ENCODE data around the gene SERPINA5. TPM values are rescaled to one million over a fixed set of nuclear protein-coding genes. Genes with fewer than 3 reads are reported as not detected.

The SERPINA5 gene
- polyA plus RNA-seq, 2 of the 4 experiments (the other 2 are of a cell fraction): 0.74 to 0.78 TPM

DNA sequence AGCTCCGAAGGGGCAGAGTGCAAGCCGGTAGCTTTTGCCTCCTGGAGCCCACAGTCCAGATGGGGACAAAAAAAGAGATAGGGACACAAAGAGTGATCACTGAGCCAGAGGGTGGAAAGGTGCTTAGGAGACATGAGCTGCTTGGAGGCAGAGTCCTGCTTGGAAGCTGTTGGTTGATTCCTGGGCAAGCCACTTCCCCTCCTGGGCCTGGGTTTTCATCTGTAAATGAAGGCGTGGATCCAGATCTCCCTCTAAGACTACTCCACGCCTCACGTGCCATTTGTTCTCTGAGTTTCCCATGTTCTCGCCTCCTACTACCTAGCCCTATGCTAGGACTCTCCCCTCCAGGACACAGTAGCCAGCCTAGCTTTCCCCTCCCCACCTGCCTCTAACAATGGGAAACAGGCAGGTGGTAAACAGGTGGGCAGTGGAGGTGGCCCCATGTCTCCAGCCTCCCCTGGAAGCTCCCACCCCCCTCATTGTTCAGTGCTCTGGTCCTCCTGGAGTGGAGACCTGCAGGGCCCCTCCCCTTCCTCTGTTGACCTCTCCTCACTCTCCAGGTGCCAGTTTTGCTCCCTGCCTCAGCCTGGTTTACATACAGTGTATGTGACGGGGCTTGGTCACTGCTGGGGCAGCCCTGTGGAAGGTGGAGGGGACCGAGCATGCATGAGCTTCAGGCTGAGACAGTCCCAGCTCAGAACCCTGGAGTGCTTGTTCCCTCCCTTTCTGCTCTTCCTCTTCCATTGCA, 34.8 kb downstream of the SERPINA5 start:
- CTCF ChIA-PET: interaction anchor here (0.6 to 2.2 kb wide), 6 partner anchors 11 to 74 kb away, joined by 3 to 11 read pairs (median 3); no protein-coding TSS in a partner anchor

DNA sequence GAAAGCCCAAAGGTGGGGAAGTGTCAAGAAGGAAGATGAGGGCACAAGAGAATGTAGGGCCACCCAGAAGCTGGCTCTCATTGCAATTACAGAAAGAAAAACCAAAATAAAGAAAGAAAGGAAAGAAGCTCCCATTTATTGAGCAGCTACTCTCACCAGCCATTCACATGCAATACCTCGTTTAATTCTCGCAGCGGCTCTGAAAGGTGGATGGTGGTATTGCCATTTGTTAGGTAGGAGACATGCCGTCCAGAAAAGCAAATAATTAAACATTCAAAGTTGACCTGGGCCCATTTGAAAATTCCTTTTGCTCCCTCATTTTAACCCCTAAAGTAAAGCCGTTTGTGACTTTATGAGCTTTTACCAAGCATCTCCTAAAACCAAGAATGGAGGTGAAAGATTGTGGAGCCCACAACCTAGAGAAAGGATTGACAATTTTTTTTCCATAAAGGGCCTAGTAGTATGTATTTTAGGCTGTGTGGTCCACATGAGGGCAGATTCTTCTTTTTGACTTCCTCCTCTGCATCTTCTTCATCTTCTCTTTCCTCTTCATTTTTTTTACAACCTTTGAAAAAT, 36.2 kb downstream of the SERPINA5 start:
- POLR2A ChIA-PET: no interaction called here
- CTCF ChIA-PET: interaction anchor here (0.6 to 2.2 kb wide), 4 partner anchors 15 to 1288 kb away, joined by 3 to 11 read pairs (median 4); partner anchors contain the start of gene IFI27L2
- Histone ChIP-seq H3K9me3 (peaks cover 45% of the 10 kb centered on the region), H3K4me1 (peaks cover 8% of the 10 kb centered on the region), H3K4me2 (no peak overlapping the region), H3K27ac (no peak overlapping the region), H3K4me3 (no peak overlapping the region)
- FAIRE-seq (no peak), ATAC-seq (no peak), DNase-seq (ENCODE audit: low read depth in 1 of 2, low spot score in 1 of 2) (no peak)
- 34% methylated on average over 5 of the region's 5 CpGs for WGBS (ENCODE audit: missing lambda C conversion rate)
- no peak for TF ChIP-seq HOXB13 (CRISPR knock-in tag; IDR thresholded peaks at IDR 0.05; ENCODE audit: low read depth)
- no peak for TF ChIP-seq TFCP2L1 (CRISPR knock-in tag; IDR thresholded peaks at IDR 0.05)
- TF ChIP-seq, protein P1, sequence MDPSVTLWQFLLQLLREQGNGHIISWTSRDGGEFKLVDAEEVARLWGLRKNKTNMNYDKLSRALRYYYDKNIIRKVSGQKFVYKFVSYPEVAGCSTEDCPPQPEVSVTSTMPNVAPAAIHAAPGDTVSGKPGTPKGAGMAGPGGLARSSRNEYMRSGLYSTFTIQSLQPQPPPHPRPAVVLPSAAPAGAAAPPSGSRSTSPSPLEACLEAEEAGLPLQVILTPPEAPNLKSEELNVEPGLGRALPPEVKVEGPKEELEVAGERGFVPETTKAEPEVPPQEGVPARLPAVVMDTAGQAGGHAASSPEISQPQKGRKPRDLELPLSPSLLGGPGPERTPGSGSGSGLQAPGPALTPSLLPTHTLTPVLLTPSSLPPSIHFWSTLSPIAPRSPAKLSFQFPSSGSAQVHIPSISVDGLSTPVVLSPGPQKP (IDR thresholded peaks at IDR 0.05; ENCODE audit: low read depth, low read length): no peak
- TF ChIP-seq BHLHE40 (IDR thresholded peaks at IDR 0.05; ENCODE audit: low read depth, low read length): no peak
- TF ChIP-seq HEYL (CRISPR knock-in tag; IDR thresholded peaks at IDR 0.05): no peak
- no peak for TF ChIP-seq HOXA7 (CRISPR knock-in tag; IDR thresholded peaks at IDR 0.05)
- no peak for TF ChIP-seq HOXB5 (CRISPR knock-in tag; IDR thresholded peaks at IDR 0.05)
- TF ChIP-seq ZSCAN20 (CRISPR knock-in tag; IDR thresholded peaks at IDR 0.05): no peak
- no peak for TF ChIP-seq FOSB (CRISPR knock-in tag; IDR thresholded peaks at IDR 0.05)
- no peak for TF ChIP-seq CTCF (IDR thresholded peaks at IDR 0.05)
- no peak for TF ChIP-seq RAD21 (conservative IDR thresholded peaks at IDR 0.05 in 1 of 2, IDR thresholded peaks at IDR 0.05 in 1 of 2)
- TF ChIP-seq NPAS2 (CRISPR knock-in tag; IDR thresholded peaks at IDR 0.05; ENCODE audit: borderline replicate concordance): no peak
- TF ChIP-seq JUNB (IDR thresholded peaks at IDR 0.05): no peak
- TF ChIP-seq ZC3H11A (IDR thresholded peaks at IDR 0.05): no peak
- TF ChIP-seq MAFK (IDR thresholded peaks at IDR 0.05; ENCODE audit: partially characterized antibody): no peak
- no peak for TF ChIP-seq USF2 (IDR thresholded peaks at IDR 0.05)
- no peak for TF ChIP-seq CHD2 (IDR thresholded peaks at IDR 0.05; ENCODE audit: low read length, partially characterized antibody)
- no peak for TF ChIP-seq RFX5 (IDR thresholded peaks at IDR 0.05)
- no peak for TF ChIP-seq PBX3 (IDR thresholded peaks at IDR 0.05)
- no peak for TF ChIP-seq ESRRA (IDR thresholded peaks at IDR 0.05; ENCODE audit: borderline replicate concordance, low read length)

More for the DNA sequence above, 34.8 kb downstream of the SERPINA5 start:
- Histone ChIP-seq H3K4me1 (peaks cover 21% of the 10 kb centered on the region), H3K4me3 (no peak overlapping the region), H3K27ac (no peak overlapping the region), H3K9me3 (peaks cover 45% of the 10 kb centered on the region), H3K4me2 (no peak overlapping the region)
- no peak for TF ChIP-seq KDM5A (IDR thresholded peaks at IDR 0.05)
- TF ChIP-seq HEYL (CRISPR knock-in tag; IDR thresholded peaks at IDR 0.05): no peak
- TF ChIP-seq RCOR1 (IDR thresholded peaks at IDR 0.05; ENCODE audit: low read depth, low read length): no peak
- TF ChIP-seq NR3C1 (IDR thresholded peaks at IDR 0.05): no peak
- TF ChIP-seq MAZ (IDR thresholded peaks at IDR 0.05; ENCODE audit: borderline replicate concordance, low read depth, low read length): no peak
- TF ChIP-seq EP300 (IDR thresholded peaks at IDR 0.05): no peak
- TF ChIP-seq MAFK (IDR thresholded peaks at IDR 0.05; ENCODE audit: partially characterized antibody): no peak
- TF ChIP-seq, protein P1 (IDR thresholded peaks at IDR 0.05; ENCODE audit: low read depth, low read length): no peak
- ATAC-seq: no peak
- WGBS (ENCODE audit: missing lambda C conversion rate): 69% methylated on average over 8 of the region's 8 CpGs
- POLR2A ChIA-PET: no interaction called here
- no peak for FAIRE-seq
- DNase-seq (ENCODE audit: low read depth in 1 of 2, low spot score in 1 of 2): no peak

All from A549 (cell line).